SK-N-SH (cell line): ENCODE measurements around the gene SVOP.

Source experiments
- CTCF ChIP-seq: fragments of 200-600 bp; sonication (generic); IDR thresholded peaks from 2 replicates; pipeline ENCODE4 v1.6.1; 2017; ENCODE audit warnings: antibody characterized with exemption, mild to moderate bottlenecking, moderate library complexity
- EP300 ChIP-seq, 2 experiments: IDR thresholded peaks; 2 replicates each; pipeline versions ENCODE4 v1.4.0 to v1.6.1; 2012; ENCODE audit warnings: borderline replicate concordance in 1 of 2, low read depth in 1 of 2, low read length in 1 of 2
- POLR2AphosphoS5 ChIP-seq: IDR thresholded peaks from 2 replicates; pipeline ENCODE4 v1.6.1; 2012; ENCODE audit warnings: low read depth, low read length
- RAD21 ChIP-seq: IDR thresholded peaks from 2 replicates; pipeline ENCODE4 v1.6.1; 2012; ENCODE audit warnings: mild to moderate bottlenecking, low read length
- REST ChIP-seq: IDR thresholded peaks from 2 replicates; pipeline ENCODE4 v1.6.1; 2012; ENCODE audit warnings: mild to moderate bottlenecking, low read depth, low read length, moderate library complexity
- RXRA ChIP-seq: IDR thresholded peaks from 2 replicates; pipeline ENCODE4 v1.4.0; 2012; ENCODE audit warnings: low read depth, mild to moderate bottlenecking, borderline replicate concordance
- SMC3 ChIP-seq: IDR thresholded peaks from 2 replicates; pipeline ENCODE4 v1.6.1; 2012; ENCODE audit warnings: low read depth, low read length, improper control_type of control experiment
- TAF1 ChIP-seq: IDR thresholded peaks from 2 replicates; pipeline ENCODE4 v1.6.1; 2012; ENCODE audit warnings: low read depth, mild to moderate bottlenecking, low read length, moderate library complexity, borderline replicate concordance
- TF ChIP-seq, protein P1 (sequence below): fragments of 150-350 bp; IDR thresholded peaks from 2 replicates; pipeline ENCODE4 v1.6.1; 2017; ENCODE audit warnings: antibody characterized with exemption, low read length, low read depth, borderline replicate concordance
- TF ChIP-seq, protein P2 (sequence below): IDR thresholded peaks from 2 replicates; pipeline ENCODE4 v1.4.0; 2012; ENCODE audit warnings: low read depth

- no peak for TF ChIP-seq CTCF
- TF ChIP-seq POLR2AphosphoS5: no peak
- TF ChIP-seq, protein P1, sequence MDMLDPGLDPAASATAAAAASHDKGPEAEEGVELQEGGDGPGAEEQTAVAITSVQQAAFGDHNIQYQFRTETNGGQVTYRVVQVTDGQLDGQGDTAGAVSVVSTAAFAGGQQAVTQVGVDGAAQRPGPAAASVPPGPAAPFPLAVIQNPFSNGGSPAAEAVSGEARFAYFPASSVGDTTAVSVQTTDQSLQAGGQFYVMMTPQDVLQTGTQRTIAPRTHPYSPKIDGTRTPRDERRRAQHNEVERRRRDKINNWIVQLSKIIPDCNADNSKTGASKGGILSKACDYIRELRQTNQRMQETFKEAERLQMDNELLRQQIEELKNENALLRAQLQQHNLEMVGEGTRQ: no peak
- no peak for TF ChIP-seq RXRA
- TF ChIP-seq, protein P2, sequence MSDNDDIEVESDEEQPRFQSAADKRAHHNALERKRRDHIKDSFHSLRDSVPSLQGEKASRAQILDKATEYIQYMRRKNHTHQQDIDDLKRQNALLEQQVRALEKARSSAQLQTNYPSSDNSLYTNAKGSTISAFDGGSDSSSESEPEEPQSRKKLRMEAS: no peak
- no peak for TF ChIP-seq SMC3
- TF ChIP-seq TAF1: no peak
- no peak for TF ChIP-seq REST
- TF ChIP-seq RAD21: no peak
- TF ChIP-seq EP300 (IDR thresholded peaks at IDR 0.05; ENCODE audit: borderline replicate concordance in 1 of 2, low read depth in 1 of 2, low read length in 1 of 2): no peak
These were observed 597 bp downstream of the SVOP start for GRCh38 chr12:109020146-109020795.
